ENCODE measurements around the gene PCYOX1L. TPM values are rescaled to one million over a fixed set of nuclear protein-coding genes. Genes with fewer than 3 reads are reported as not detected.

PCYOX1L gene
- total and polyA plus RNA-seq, 2 of the 8 experiments (the other 6 are each of a cell fraction or from before 2014, with no cell fraction given), result 6.8 to 17.2 TPM

DNA sequence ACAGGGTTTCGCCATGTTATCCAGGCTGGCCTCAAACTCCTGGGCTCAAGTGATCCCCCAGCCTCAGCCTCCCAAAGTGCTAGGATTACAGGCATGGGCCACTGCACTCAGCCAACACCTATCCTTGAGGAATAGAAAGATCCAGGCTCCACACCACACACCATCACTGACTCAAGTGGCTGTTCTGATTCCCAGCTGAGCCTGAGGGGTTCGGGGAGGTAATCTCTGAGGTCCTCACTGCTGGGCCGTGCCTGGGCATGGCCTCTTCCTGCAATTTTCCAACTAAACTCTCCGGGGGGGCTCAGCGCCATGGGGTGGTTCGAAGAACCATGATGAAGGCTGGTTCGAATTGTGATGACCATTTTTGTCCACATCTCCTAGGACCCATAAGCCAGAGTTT, 52.2 kb downstream of the PCYOX1L start (continued):
- TF ChIP-seq CHD7 (IDR thresholded peaks at IDR 0.05; ENCODE audit: insufficient replicate concordance, low read length), result no peak
- TF ChIP-seq, protein P1, sequence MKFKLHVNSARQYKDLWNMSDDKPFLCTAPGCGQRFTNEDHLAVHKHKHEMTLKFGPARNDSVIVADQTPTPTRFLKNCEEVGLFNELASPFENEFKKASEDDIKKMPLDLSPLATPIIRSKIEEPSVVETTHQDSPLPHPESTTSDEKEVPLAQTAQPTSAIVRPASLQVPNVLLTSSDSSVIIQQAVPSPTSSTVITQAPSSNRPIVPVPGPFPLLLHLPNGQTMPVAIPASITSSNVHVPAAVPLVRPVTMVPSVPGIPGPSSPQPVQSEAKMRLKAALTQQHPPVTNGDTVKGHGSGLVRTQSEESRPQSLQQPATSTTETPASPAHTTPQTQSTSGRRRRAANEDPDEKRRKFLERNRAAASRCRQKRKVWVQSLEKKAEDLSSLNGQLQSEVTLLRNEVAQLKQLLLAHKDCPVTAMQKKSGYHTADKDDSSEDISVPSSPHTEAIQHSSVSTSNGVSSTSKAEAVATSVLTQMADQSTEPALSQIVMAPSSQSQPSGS (IDR thresholded peaks at IDR 0.05; ENCODE audit: low read length), result no peak
- no peak for TF ChIP-seq SUZ12 (IDR thresholded peaks at IDR 0.05; ENCODE audit: low read length)
- no peak for TF ChIP-seq GTF2F1 (IDR thresholded peaks at IDR 0.05; ENCODE audit: borderline replicate concordance, low read depth, low read length)
- TF ChIP-seq CEBPB (IDR thresholded peaks at IDR 0.05; ENCODE audit: low read depth, low read length), result no peak
